Stimulated activated CD4-positive, alpha-beta T cell treated with anti-CD3 and anti-CD28 coated beads, Interleukin-2, amount 100 ng/mL, for 24 hours (primary cell): ENCODE data around the gene FCGR2B.
"Not testable (repeated sequence)": the region's sequence is repeated elsewhere in the genome, so short reads cannot be mapped to it uniquely, and the experiment has no call there.

Experiments used
- DNase-seq, 2 donors: peaks; one replicate each; pipeline ENCODE4 v3.0.0-alpha.2; 2020

Gene FCGR2B

GRCh38 chr1:161706482-161707347, 43.8 kb downstream of the FCGR2B start, which contains the start of gene FCRLA:
FCRLA (plus strand) TSS chr1:161707229; CDS start chr1:161707265, 36 bp downstream.
- DNase-seq: no peak

- DNase-seq: no peak
Observed at GRCh38 chr1:161707503-161707902, 44.6 kb downstream of the FCGR2B start.

- DNase-seq: no peak
Observed at GRCh38 chr1:161709373-161709772, 46.4 kb downstream of the FCGR2B start.

- DNase-seq: no peak
Observed at GRCh38 chr1:161710560-161710959, 47.6 kb downstream of the FCGR2B start.

- DNase-seq: no peak
Observed at GRCh38 chr1:161718559-161719324, 55.8 kb downstream of the FCGR2B start.

- DNase-seq: no peak
Observed at GRCh38 chr1:161719325-161719611, 56.3 kb downstream of the FCGR2B start.

- DNase-seq: no peak
Observed at GRCh38 chr1:161720422-161720821, 57.5 kb downstream of the FCGR2B start.

- DNase-seq: no peak
Observed at GRCh38 chr1:161720956-161721737, 58.2 kb downstream of the FCGR2B start, which contains the start of gene FCRLB. FCRLB (plus strand) TSS chr1:161721544; CDS start chr1:161722673, 1,129 bp downstream.

- no peak for DNase-seq
Observed at GRCh38 chr1:161721738-161722343, 58.9 kb downstream of the FCGR2B start.

GRCh38 chr1:161722406-161722805, 59.5 kb downstream of the FCGR2B start:
- no peak for DNase-seq

GRCh38 chr1:161723459-161724141, 60.7 kb downstream of the FCGR2B start:
- no peak for DNase-seq

GRCh38 chr1:161725258-161725907, 62.4 kb downstream of the FCGR2B start:
- DNase-seq: not testable (repeated sequence)

- DNase-seq: peak; percentile 36 to 37
Observed at GRCh38 chr1:161725908-161726472, 63.0 kb downstream of the FCGR2B start.

GRCh38 chr1:161726473-161727255, 63.7 kb downstream of the FCGR2B start:
- peak; percentile 69 to 70 for DNase-seq

- DNase-seq: peak in 1 of 2 donors; percentile 34
Observed at GRCh38 chr1:161727256-161727924, 64.4 kb downstream of the FCGR2B start.
